Left forelimb (tissue), 1 donor: ENCODE measurements around the gene ZNF81.
"Not testable (repeated sequence)": the region's sequence is repeated elsewhere in the genome, so short reads cannot be mapped to it uniquely, and the experiment has no call there.

Source experiments
- DNase-seq: peaks from one replicate; pipeline ENCODE4 v3.0.0-alpha.2; 2018; ENCODE audit warnings: low spot score

Gene ZNF81

GRCh38 chrX:47936224-47936939 is 99.7 kb downstream of the ZNF81 start:
- no peak for DNase-seq

- no peak for DNase-seq
These were observed 100.2 kb downstream of the ZNF81 start for GRCh38 chrX:47936940-47937317.

DNA sequence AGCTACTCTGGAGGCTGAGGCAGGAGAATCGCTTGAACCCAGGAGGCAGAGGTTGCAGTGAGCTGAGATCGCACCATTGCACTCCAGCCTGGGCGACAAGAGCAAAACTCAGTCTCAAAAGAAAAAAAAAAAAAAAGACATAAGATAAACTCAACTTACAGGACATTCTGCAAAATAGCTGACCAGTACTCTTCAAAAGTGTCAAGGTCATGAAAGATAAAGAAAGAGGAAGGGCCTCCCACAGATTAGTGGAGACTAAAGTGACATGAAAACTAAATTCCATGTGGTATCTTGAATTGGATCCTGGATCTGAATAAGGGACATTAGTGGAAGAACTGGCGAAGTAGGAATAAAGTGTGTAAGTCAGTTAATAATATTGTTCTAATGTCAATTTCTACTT is 103.7 kb downstream of the ZNF81 start:
- DNase-seq = no peak

DNA sequence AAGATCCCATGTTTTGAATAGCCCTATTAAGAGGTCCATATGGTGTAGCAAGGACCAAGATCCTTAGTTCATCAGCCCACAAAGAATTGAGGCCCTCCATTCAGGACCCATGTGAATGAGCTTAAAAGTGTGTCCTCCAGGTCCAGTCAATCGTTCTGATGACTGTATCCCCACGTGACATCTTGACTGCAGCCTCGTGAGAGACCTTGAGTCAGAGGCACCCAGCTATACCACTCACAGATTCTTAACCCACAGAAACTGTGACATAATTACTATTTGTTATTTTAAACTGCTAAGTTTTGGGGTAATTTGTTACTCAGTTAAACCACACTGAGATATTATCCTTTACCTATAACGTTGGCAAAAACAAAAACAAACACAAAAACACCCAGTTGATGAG is 104.7 kb downstream of the ZNF81 start:
- DNase-seq = no peak

DNA sequence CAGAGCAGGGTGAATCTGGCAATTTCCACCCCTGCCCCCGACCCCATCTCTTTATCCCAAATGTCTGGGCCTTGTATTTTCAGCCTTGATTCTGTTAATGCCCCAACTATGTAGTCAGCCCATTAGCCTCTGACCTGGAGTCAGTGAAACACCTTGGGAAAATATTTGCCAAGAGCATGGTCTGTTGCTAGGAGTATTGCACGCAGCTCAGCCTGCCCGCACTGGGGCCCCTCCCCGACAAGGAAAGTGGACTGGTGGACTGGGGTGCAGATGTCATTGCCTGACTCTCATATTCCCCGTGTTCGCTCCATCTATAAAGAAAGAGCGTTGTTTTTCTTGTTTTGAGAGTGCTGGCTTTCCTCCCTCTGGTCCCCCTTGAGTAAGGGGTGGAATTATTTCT is 118.6 kb downstream of the ZNF81 start:
- not testable (repeated sequence) for DNase-seq

GRCh38 chrX:47956016-47956415 is 119.3 kb downstream of the ZNF81 start:
- no peak for DNase-seq

DNA sequence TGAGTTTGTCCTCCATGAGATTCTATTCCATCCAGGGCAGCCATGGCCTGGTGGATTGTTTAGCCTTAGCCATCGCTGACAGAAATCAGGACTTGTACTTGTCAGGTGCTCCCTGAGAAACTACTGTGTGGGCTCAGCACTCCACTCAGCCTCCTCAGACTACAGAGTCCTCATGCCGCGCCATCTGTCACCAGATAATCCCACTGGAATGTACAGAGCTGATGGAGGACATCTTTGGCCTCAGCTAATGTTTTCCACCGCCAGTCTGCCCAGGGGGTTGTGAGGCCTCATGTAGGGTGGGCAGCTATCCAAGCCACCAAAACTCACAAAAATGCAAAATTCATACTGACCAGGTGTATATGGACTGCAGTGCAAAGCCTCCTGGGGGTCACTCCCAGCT is 121.5 kb downstream of the ZNF81 start:
- DNase-seq = not testable (repeated sequence)

- no peak for DNase-seq
These were observed 122.2 kb downstream of the ZNF81 start for GRCh38 chrX:47958761-47959342.

DNA sequence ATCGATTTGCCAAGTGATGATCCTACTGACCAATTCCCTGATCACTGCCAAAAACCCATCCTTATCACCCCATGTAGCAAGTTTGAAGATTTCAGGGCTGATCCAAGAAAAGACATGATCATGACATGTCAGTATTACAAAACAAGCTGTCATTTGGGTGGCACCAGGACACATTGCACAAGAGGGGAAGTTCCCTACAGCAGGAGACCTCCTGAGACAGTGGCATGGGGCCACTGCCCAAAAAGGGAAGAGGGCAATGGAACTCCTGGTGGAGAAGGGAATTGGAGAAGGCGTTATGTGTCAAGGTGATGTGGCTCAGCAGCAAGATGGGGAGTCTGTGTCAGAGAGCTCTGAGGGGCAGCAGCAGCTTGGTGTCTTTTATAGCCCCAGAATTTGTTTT is 123.7 kb downstream of the ZNF81 start:
- DNase-seq = no peak

- not testable (repeated sequence) for DNase-seq
These were observed 125.1 kb downstream of the ZNF81 start for GRCh38 chrX:47961830-47962229.

DNA sequence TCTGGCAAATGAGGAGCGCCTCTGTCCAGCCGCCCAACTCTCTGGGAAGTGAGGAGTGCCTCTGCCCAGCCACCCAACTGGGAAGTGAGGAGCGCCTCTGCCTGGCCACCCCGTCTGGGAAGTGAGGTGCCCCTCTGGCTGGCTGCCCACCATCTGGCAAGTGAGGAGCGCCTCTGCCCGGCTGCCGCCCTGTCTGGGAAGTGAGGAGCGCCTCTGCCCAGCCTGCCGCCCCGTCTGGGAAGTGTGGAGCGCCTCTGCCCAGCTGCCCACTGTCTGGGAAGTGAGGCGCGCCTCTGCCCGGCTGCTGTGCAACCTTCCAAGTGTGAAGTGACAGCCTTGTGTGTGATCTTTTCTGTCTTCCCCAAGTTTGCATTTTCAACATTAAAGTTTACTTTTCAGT is 128.8 kb downstream of the ZNF81 start:
- not testable (repeated sequence) for DNase-seq
